GM18526 (cell line): ENCODE results near the gene NCAN.

Experiments used
- POLR2A ChIP-seq: IDR thresholded peaks from 3 replicates; pipeline ENCODE4 v1.6.1; 2011; ENCODE audit not compliant: insufficient read length; ENCODE audit errors: extremely low read depth

The NCAN gene

DNA sequence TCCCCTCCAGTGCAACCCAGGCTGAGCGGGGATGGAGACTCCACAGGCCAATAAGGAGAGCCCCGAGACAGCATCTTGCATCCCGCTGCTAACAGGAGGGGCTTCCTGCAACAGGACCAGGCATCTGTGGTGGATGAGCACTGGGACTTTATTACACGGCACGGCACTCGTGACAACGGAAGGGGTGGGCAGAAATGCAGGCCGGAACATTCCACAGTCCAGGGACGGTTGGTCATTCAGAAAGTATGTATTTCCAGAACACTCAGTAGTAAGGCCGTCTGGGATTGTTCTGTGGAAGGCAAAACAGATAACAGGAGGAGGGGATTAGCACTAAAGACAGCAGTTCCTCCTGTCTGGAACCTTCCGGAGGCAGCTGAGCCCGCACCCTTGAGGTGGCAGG lies 64.6 kb downstream of the NCAN start:
- TF ChIP-seq POLR2A, result no peak

DNA sequence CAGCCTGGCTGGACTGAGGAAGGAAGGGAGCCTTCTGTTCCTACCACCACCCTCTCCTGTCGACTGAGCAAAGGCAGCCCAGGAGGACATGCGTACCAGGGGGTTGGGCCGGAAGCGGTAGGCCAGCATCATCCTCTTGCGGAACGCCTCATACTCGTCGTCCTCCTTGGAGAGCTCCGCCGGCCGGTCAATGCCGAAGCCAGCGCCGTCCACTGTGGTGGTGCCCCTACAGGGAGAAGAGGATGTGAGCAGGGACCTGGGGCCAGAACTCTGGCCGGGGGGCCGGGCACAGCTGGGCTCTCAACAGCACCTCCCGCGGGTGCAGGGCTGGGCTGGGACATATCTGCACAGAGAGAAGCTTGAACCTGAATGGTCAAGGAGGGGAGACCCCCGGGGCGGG lies 65.1 kb downstream of the NCAN start:
- TF ChIP-seq POLR2A, result no peak

DNA sequence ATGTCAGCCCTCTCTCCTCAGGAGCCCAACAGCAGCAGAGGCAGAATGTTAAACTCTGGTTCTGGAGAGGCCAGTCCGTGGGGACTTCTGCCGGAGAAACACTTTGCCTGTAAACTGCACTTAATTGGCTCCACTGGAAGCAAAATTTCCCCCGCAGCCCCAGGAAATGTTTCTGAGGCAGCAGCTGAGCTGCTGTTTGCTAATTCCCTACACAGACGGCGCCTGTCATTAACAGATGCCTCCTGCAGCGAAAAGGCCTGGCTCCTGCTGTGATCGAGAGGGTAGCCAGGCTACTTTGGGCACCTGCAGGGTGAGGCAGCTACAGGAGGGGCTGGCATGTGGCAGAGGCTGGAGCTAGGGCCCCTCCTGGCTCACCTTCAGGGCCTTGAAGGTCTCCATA lies 66.6 kb downstream of the NCAN start:
- no peak for TF ChIP-seq POLR2A

DNA sequence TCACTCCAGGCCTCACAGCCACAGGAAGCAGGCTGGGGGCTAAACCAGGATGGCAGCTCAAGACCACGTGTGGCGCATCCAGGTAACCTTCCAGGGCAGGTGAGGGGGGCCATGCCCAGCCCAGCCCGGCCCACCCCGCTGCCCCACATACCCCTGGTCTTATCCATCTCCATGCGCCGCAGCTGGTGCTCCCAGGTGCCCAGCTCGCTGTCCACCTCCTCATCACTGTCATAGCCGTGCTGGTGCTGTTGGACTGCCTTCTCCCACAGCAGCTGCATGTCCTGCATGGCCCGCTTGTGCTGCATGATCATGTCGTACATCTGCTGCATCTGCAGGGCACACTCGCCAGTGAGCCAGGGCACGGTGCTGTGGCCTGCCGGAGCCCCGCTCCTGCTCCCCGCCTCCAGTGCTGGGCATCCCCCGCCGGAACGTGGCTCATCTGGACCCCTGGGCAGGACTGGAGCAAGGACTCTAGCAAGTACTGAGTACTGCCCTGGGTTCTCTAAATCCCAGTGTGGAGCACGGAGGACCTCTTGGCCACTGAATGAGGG lies 67.4 kb downstream of the NCAN start:
- TF ChIP-seq POLR2A, result no peak

DNA sequence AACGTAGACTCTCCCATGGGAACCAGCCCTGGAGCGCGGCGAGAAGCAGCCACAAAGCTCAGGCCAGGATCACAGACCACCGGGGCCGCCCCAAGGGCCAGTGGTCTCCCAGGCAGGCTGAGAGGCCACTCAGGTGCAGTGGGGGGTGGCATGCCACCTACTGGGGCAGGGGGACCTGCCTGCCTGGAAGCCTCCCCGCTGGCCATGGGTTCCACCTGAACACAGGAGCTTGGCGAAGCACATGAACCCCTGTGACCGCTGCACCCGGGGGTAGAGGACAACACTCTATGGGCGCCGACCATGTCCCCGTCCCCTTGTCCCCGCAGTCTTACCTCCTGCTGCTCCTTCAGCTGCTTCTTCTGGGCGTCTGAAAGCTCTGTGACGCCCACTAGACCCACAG lies 68.1 kb downstream of the NCAN start:
- no peak for TF ChIP-seq POLR2A

DNA sequence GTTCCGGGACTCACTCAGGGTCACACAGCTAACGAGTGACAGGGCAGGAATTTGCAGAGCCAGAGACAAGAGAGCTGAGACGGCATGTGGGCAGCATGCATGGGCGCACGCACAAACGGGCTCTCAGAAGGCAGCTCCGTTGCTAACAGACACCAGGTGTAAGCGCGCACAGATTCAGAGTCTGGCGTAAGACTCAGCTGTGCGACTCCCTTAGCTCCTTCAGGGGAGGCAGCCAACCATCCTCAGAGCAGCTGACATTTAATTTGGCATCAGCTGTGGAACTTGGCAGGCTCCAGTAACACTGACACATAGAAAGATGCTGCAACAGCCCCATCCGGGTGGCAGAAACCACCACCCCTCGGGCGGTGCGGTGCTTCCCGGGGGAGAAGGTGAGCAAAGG lies 68.8 kb downstream of the NCAN start:
- TF ChIP-seq POLR2A, result no peak

DNA sequence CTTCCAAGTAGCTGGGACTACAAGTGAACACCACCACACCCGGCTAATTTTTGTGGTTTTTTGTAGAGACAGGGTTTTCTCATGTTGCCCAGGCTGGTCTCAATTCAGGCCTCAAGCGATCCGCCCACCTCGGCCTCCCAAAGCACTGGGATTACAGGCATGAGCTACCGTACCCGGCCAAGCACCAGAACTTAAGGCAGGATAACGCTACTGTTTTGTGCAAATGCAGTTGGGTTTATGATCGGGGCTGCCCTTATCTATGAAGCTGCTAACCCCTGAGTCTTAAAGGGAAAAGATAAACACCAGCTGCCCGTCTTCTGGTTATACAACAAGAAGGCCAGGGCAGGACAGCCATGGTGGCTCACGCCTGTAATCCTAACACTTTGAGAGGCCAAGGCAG lies 73.9 kb downstream of the NCAN start:
- no peak for TF ChIP-seq POLR2A

DNA sequence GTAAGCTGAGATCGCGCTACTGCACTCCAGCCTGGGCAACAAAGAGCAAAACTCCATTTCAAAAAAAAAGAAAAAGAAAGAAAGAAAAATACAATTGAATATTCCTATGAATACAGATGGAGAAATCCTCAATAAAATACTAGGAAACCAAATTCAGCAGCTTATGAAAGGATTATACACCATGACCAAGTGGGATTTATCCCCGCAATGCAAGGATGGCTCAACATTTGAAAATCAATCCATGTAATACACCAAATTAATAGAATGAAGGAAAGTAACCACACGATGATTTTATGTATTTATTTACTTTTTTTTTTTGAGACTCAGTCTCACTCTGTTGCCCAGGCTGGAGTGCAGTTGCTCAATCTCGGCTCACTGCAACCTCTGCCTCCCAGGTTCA lies 80.8 kb downstream of the NCAN start:
- TF ChIP-seq POLR2A, result no peak

DNA sequence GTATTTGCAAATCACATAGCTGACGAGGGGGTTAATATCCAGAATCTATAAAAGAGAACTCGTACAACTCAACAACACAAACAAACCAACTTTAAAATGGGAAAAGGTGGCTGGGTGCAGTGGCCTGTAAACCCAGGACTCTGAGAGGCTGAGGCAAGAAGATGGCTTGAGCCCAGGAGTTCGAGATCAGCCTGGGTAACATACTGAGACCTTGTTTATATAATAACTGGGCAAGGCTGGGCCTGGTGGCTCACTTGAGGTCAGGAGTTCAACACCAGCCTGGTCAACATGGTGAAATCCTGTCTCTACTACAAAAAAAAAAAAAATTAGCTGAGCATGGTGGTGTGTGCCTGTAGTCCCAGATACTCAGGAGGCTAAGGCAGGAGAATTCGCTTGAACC lies 83.2 kb downstream of the NCAN start:
- no peak for TF ChIP-seq POLR2A

DNA sequence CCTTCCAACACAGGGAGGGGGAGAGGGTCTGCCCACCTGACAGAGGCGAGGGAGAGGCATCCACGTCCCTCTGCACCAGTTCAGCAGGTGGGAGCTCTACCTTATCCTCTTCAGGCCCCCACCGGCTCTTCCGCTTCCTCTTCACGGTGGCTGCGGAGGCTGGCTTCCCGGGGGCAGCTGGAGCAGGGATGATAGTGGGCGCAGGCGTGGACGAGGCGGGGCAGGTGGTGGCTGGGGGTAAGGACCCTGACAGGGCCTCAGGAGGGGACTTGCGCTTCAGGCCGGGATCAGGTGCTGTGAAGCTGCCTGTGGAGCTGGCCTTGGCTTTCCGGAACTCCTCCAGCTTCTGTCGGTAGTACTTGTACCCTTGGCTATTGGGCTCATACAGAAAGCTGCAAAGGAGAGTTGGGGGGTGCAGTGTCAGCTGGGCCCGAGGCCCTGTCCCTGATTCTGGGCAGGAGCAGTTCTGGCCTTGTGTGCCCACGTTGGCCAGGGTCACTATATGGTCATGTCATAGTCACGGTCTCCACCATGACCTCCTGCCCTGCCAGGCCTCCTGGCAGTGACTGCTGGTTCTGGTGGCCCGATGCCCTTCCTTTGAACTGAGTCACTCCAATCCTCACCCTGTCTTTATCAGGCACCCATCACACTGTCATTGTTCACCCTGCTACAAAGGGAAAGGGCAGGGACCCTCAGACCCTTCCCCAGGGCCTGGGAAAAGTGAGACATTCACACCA lies 85.4 kb downstream of the NCAN start:
- TF ChIP-seq POLR2A, result no peak

DNA sequence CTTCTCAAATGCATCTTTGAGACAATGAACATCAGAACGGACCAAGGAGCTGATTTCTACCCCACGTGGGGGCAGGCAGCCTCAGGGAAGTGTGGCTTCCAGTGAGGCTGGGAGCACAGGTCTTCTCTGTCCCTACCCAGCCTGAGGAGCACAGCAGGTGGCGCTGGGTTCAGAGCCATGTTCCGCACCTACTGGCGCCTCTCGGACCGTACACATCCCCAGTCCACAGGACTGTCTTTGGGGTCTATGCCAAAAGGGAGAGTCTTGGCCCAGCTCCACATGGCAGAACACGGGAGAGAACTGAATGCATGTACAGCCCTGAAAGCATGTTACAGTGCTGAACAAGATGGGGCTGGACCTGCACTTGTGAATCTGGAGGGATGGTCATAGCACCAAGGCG lies 86.0 kb downstream of the NCAN start:
- TF ChIP-seq POLR2A, result no peak

DNA sequence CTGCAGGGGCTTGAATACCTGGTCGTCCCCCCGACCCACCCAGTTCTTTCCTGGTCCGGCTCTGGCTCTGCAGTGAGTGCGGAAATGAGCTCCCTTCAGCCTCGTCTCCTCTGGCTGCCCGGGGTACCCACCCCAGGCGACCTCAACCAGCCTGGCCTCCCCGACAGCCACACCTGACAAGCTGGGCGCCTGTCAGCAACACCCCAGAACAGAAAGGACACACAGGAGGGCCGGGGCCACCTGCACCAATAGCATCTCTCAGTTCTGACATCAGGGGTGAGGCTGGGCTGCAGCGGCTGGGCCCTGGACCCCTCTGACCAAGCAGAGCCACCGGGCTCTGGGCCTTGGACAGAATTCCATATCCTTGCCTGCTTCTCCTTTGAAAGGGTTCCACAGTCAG lies 88.9 kb downstream of the NCAN start:
- no peak for TF ChIP-seq POLR2A
